Activated T-helper 1 cell treated with Interleukin-2 at 50 U/mL for 16 hours (primary cell): ENCODE data around the gene IGSF9.

Source experiments
- DNase-seq: peaks from one replicate; pipeline ENCODE4 v3.0.0-alpha.2; 2020; ENCODE audit warnings: low read depth

IGSF9 gene

DNA sequence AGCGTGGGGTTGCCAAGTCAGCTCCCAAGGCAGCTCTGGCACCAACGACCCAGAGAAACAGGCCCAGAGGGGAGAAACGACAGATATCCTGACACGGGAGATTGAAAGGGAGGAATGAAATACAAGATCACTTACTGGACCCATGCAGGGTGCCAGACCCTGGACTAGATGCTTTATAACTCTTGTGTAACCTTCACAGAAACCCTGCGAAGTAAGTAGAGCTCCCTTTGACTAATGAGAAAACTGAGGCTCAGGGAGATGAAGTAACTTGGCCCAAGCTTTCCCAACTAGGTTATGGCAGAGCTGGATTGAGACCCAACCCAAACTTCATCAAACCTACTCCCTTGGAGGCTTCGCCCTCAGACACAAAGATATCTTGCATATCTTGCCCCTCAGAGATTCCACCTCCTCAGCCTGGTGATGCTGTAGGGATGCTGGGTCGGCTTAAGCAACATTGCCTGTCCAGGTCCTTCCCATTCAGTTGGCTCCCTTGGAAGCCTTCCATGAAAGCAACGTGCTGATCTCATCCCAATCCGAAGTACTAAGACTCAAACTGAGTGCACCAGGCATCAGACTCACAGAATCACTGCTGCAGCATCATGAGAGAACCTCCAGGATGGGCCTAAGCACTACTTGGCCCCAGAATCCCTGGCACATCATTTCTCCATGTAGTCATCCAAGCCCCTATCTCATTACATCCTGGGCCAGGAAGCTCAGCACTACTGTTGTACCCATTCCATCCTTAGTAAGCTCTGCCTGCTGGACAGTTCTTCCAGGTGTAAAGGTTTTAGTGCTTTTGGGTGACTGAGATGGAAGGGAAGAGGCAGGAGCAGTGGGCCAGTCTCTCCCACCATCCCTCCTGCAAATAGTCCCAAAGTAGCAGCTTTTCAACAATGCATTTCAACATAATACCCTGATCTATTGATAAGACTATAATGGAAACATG is 1.1 kb upstream of the IGSF9 start:
- DNase-seq = no peak

DNA sequence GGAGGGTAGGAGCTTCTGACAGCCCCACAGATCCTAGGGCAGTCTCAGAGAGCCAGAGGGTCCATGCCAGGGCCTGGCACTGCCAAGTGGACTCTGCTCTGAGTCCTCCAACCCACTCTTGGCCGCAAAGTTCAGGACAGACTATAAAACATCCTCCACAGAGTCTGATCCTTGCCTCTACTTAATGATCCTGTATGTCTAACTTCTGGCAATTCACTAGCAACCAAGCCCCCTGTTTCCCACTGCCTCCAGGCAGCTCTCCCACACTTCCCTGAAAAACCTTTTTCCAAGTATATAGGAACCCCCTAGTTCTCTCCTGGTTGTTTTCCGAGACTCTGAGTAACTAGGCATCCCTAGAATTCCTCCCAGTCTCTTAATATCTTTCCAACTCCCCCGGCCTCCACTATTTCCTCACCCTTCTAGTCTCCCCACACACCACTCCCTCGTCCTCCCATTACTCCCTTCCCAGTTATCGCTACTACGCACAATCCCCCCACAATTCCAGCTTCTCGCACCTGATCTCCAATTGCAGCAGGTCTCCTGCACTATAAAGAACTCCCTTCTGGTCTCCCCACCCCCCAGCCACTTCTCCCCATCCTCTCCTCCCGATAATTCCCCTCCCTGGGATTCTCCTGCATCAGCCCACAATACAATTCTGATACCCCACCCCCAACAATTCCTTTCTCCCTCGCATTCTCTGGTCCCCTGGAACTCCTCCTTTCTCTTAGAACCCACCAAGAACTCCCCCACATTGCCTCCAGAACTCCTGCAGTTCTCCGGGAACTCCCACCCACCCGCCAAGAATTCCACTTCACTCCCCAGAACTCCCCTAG is 574 bp downstream of the IGSF9 start:
- DNase-seq = no peak

DNA sequence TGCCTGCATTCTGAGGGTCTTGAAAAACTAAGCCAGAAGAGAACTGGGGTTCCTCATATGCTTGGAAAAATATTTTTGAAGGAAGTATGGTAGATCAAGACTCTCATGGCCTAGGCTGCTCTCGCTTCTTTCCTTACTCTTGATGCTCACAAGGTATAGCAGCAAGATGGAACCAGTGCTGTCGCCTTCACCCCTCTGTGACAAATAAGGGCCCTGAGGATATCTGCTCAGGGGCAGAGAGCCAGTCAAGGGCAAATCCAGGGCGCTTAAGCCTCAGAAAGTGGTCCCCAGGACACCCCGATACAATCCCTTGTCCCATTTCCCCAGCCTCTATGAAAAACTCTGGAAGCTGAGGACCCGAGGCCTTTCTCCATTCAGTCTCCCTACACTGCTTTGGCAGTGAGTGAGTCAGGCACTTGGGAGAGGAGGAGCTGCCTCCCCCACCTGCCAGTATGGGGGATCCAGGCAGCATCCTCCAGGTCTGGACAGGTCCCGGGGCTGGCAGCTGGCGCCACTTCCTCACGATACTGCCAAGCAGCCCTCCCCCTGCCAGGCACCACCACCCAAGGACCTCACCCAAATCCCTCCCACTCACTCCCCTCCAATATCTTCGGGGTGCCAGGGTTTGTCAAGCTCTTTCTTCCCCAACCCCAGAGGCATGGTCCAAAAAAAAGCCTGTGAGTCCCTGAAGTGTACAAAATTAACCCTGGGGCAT is 1.3 kb downstream of the IGSF9 start:
- DNase-seq = no peak

DNA sequence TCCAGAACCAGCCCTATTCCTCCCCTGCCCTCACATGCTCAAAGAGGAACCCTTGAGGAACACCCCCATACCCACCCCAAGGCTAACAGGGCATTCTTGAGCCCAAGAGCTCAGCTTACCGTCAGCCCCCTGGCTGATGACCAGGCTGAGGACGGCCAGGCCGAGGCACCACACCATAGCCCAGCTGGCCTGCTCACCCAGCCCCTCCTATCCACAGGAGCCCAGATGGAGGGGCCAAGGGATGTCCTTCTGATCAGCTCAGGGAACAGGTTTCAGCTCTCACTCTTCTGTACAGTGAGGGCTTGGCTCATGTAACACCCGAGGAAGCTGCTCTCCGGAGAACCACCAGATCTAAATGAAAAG is 2.2 kb downstream of the IGSF9 start:
- no peak for DNase-seq

DNA sequence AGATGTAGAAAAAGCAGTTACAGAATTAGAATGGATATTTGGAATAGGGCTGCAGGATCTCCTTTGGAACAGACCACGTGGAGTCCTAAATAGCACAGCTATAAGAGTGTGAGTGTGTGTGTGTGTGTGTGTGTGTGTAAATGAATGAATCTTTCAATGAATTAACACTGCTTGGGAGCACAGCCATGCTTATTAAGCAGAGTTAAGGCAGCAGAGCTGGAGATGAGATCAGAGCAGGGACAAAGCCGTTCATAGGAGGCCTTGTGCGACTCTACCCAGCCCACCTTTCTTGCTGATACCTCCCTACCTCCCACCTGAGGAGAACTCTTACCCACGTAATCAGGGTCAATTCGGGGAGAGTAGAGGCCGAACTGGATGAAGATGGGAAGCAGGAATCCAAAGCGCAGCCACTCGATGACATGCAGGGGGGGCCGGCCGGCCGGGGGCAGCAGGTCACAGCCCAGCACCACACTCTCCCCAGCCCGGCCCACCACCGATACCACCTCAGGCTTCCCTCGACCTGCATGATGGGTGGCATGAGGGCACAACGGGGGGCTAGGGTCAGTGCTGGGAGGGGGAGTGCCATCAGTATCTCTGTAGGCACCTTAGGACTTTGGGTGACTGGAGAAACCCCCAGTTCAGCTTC is 2.7 kb downstream of the IGSF9 start:
- DNase-seq = no peak

DNA sequence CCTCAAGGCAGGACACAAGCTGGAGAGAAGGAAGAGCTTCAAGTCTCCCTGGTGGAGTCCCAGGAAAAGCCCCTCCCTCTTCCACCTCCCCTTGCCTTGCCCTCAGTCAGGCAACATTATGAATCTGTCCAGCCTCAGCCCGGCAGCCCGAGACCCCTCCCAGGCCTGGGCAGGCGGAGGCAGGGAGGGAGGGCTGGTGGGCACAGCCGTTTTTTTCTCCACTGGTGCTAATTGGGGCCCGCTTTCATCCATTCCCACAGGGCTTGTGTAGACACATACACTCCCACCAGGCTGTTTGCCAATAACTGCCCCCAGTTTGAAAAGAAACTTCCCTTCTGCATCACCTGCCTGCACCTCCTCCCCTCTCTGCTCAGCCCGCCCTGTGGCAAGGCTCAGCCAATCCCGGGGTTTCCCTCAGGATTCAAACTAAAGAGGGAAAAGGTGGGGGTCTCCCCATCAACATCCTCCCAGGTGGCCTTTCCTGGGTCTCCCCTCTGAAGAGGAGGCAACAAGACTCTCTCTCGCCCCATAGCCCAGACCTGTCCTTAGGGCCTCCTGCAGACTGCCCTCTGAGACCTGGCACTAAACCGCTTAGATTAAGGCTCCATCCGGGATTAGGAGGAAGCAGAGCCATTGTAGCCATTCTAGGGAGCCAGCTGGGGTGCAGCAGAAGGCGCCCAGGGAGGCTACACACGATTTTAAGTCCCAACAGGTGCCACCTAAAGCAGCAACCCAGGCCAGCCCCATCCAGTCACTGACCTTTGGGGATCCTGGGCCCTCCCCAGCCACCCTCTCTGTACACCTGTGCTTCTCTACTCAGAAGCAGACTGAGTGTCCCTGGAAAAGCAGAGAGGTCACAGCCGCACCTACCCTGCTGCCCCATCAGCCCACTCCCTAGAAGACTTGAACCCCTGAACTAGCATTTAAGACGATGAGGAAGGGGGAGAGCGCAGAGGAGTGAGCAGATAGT is 3.5 kb downstream of the IGSF9 start:
- DNase-seq = no peak

DNA sequence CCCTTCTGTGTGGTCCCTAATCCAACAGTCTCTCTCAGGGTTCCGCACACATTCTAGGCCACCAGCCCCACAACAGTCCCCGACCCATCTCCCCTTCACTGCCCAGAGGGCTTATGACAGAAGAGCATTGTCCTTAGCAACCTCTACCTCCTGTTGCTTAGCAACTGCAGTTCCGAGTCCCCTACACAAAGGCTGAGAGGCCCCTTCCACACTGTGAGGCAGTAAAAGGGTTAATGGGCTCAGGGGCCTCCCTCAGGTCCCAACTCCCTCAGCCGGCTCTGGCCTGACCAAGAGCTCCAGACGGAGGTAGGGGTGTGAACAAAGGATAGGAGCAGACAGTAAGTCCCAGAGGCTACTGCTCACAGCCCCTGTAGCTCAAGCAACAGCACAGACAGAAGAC is 4.3 kb downstream of the IGSF9 start:
- no peak for DNase-seq

DNA sequence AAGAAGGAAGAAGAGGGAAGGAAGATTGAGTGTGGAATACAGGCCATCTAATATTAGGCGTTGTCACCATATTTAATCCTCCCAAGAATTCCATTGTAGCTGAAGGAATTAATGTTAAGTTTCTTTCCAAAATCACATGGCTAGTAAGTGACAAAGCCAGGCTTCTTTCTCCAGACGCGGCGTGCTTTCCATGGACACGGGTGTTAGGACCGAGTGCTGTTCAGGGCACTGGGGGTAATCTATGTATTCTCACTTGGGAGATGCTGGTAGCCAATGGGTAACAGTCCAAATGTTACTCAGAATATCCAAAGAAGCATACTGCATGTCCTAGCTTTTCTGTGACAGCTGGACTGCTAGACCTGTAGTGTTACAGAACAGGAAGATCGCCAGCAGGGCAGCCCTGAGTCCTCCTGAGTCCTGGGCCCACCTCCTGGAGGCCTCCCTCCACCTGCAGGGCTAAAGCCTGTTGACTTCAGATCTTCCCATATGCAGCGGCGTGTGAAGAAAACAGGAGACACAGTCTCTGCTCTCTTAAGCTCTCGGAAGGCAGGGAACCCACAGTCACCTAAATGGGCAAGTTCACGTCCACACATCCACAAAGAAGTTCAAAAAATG is 5.3 kb downstream of the IGSF9 start:
- no peak for DNase-seq

DNA sequence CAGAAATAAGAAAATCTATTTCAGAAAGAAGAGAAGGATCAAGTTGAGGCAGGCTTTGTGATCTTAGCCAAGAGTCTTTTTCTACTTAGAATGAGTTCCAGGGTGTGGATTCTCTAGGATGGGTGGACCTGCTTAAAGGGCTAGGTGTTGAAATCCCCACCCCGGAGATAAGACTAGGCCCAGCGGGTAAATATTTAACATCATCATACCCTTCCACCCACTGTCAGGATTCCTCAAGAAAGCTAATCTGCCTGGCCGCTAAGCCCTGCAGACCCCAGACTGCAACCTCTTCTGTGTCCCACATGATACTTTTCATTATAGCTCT is 5.8 kb downstream of the IGSF9 start:
- no peak for DNase-seq

DNA sequence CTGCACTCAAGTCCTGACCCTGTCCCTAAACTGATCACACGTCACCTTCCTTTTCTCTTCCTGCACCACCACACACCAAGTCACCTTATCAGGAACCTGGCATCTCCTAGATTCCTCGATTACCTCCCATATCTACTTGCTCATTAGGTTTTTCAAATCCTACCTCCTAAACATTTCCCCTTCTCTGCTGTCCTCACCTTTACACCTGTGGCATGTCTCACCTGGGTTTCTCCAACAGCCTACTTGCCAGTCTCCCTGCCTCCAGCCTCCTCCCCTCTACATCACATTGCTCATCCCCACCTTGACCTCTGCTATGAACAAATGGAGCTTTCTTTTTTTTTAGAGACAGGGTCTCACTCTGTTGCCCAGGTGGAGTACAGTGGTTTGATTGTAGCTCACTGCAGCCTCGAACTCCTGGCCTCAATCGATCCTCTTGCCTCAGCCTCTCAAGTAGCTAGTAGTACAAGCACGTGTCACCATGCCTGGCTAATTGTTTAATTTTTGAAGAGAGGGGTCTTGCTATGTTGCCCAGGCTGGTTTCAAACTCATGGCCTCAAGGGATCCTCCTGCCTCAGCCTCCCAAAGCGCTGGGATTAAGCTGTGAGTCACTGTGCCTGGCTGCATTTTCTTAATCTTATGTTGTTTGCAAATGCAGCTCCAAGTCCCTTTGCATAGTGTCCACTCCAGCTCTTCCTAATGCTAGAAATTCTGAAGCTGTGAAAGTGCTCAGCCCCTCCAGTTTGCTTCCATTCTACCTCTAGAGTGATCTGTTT is 6.3 kb downstream of the IGSF9 start:
- DNase-seq = no peak

DNA sequence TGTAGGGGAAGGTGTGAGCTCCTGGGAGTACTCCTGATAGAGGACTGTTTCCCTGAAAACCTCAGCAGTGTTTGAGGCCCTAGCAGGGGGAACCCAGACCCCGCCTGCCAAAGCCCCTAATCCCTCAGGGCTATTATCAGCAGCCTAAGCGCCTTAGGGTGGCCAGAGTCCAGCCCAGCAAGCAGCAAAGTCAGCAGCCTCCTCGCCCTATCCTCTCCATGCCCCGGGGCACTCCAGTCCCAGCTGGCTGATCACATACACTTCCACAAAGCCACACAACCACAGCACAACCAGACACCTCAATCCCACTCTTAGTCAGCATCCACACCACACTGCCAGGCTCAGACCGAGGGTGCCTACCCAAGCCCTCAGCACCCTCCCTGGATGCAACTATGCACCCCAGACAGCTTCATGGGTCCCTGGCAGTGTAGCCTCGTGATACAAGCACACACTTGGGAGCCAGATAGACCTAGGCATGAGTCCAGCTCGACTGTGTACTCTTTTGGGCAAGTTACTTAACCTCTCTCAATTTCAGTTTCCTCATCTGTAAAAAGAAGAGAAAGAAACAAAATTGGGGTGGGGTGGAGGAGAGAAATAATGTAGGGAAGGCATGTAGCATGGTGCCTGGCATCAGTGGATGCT is 7.1 kb downstream of the IGSF9 start:
- no peak for DNase-seq

DNA sequence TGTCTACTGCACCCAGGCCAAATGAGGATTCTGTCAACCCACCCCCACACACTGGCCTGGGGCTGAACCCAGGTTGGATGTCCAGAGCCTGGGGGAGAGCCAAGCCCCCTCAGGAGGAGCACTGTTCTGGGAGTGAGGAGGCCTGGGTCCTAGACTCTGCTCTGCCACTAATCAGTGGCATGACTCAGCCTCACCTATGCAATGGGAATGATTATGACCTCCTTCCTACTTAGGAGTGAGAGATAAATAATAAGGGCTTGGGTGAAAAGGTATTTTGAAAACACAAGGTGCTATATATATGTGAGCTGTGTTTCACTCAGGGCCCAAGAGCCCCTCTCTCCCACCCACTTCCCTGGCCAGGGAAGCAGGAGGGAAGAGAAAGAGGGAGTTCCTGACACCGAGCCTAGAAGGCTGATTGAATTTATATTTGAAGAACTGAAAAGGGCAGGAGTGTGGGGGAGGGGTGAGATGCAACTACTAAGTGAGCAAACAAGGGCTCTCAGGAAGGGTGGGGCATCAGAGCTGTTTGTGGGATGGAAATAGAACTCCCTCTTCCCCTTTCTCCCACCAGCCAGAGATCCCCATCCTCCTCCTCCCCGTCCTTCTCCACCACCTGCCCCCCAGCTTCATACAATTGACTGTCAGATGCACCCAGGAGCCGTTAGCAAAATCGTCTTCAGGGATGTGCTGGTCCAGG is 8.2 kb downstream of the IGSF9 start:
- no peak for DNase-seq

DNA sequence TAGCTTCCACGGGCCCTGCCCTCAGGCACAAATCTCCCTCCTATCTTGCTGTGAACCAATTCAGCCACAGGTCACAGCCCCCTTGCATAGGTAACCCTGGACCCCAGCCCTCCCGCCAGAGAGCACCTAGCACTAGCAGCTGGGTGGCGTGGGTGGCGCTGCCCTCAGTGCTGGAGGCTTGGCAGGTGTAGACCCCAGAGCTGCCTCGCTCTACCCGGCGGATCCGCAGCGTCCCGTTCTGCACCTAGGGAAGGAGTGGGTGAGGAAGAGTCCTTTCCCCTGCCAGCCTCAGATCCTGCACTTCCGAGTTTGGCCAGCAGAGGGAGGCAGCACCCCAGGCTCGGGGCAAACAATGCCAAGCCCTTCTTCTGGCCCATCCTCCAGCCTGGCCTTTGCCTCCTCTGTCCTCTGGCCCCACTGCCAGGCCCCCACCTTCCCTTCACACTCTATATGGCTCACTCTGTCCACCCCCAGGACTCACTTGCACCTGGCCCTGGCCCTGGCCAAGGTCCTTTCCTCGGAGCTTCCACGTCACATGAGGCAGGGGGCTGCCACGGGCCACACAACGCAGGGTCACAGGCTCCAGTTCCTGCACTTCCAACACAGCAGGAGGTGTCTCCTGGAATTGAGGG is 9.0 kb downstream of the IGSF9 start:
- peak; percentile 69 for DNase-seq

DNA sequence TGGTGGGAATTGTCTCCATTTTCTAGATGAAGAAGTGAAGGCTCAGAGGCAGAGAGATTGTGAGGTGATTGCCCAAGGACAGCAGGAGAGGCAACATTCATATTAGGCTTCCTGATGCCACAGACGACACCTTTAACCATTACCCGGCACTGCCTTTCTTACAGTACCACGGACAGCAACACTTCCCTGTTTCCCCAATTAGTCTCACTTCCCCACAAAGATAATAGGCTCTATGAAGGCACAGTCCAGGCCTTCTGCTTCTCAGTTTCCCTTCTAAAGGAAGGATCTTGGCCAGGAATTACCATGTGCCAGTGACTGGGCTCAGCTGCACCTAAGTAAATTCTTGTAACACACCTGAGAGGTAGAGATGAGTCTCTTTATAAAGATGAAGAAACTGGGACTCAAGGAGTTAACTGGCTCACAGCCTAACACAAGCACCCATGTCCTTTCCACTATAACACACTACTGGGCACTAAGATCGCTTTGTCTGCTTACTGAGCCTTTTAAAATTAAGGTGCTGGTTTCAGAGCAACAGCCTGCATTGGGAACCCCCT is 9.6 kb downstream of the IGSF9 start:
- DNase-seq = no peak

DNA sequence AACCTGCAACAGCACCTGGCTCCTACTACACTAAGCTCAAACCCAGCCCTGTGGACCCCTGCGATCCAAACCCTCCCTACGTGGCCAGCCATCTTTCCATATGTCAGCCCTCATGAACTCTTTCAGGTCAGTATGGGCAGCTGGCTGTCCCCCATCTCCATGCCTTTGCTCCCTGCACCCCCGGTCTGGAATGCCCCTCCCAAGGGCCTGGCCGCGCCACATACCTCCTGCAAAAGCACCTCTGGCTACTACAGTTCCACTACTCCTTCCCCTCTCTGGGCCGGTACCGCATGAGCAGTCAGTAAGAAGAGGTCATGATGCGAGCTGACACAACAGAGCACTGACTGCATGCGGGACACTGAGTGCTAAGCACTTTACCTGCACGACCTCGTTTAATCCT is 10.1 kb downstream of the IGSF9 start:
- no peak for DNase-seq

DNA sequence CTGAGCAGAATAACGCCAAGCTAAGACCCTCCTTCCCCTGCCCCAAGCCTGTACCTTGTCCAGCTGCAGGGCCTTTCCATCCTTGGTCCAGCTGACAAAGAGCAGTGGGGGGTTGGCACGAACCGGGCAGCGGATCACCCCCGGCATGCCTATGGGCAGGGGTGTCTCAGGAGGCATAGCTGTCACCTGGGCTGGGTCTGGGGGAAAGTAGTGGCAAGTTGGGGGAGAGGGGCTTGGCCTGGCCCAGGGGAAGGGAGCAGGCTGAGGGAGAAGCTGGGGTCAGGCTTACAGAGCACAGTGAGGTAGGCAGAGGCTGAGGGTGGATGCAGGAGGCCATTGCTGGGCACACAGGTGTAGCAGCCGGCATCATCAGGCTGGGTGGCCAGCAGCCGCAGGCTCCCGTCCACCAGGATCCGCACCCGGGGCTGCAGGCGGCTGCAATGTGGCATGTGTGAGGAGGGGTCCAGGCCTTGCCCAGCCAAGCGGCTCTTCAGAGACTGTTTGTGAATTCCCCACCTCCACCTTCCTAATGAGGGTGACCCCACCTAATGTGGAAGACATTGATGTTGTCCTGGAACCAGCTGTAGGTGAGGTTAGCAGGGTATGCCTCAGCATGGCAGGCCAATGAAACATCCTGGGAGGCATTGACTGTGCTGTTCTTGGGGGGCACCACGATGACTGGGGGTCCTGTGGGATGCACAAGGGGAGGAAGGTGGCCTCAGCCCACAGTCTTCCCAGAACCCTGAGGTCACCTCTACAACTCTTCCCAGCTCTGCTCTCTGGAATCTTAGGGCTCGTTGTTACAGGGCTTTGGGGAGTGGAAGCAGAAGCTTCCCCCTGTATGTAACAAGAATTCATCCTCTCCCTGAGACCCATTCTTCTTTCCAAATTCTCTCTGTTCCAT is 11.0 kb downstream of the IGSF9 start:
- DNase-seq = no peak

DNA sequence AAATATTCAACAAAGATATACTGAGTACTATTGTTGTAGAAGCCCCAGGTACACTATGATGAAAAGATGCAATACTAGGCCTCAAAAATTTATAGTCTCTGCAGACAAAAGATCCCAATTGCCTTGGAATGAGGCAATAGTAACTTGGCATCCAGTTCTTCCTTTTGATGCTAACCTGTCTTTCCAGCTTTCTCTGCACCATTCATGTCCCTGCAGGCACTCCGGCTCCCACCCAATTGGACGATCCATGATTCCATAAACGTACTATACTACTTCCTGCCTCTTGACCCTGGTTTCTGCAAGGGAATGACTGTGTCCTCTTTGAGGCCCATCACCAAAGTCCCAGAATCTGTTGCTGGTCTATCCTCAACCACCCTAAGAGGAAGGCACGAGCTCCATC is 12.1 kb downstream of the IGSF9 start:
- no peak for DNase-seq
